GM10847 (cell line): ENCODE results near the gene UBR4.

Experiments used
- POLR2A ChIP-seq: IDR thresholded peaks from 2 replicates; pipeline ENCODE4 v1.6.1; 2011; ENCODE audit not compliant: insufficient read length; ENCODE audit errors: extremely low read depth

Gene UBR4

GRCh38 chr1:19096036-19096833, 113.8 kb downstream of the UBR4 start:
- TF ChIP-seq POLR2A: no peak

GRCh38 chr1:19091196-19091953, 118.7 kb downstream of the UBR4 start:
- TF ChIP-seq POLR2A: no peak

- TF ChIP-seq POLR2A: no peak
These were observed 120.5 kb downstream of the UBR4 start for GRCh38 chr1:19089524-19089923.

- TF ChIP-seq POLR2A: no peak
These were observed 121.2 kb downstream of the UBR4 start for GRCh38 chr1:19088717-19089442.

GRCh38 chr1:19087737-19088594, 122.1 kb downstream of the UBR4 start:
- TF ChIP-seq POLR2A: no peak

- TF ChIP-seq POLR2A: no peak
These were observed 122.9 kb downstream of the UBR4 start for GRCh38 chr1:19087017-19087736.

- TF ChIP-seq POLR2A: no peak
These were observed 123.7 kb downstream of the UBR4 start for GRCh38 chr1:19086176-19086875.

- TF ChIP-seq POLR2A: no peak
These were observed 125.8 kb downstream of the UBR4 start for GRCh38 chr1:19084206-19084738.

GRCh38 chr1:19083081-19083480, 127.0 kb downstream of the UBR4 start:
- no peak for TF ChIP-seq POLR2A

GRCh38 chr1:19081218-19081893, 128.7 kb downstream of the UBR4 start:
- no peak for TF ChIP-seq POLR2A

GRCh38 chr1:19080721-19081120, 129.3 kb downstream of the UBR4 start:
- no peak for TF ChIP-seq POLR2A

GRCh38 chr1:19079541-19080472, 130.3 kb downstream of the UBR4 start:
- TF ChIP-seq POLR2A: no peak

- no peak for TF ChIP-seq POLR2A
These were observed 131.5 kb downstream of the UBR4 start for GRCh38 chr1:19078536-19078935.
